Activated CD4-positive, alpha-beta T cell treated with anti-CD3 and anti-CD28 coated beads, Interleukin-2, Interleukin-6, amounts not matched to agents 100 ng/mL and 50 ng/mL, durations not matched to agents 16 hours and 8 hours (primary cell): ENCODE data around the gene FLNB.

Source experiments
- DNase-seq: peaks from one replicate; pipeline ENCODE4 v3.0.0-alpha.2; 2020

Gene FLNB

DNA sequence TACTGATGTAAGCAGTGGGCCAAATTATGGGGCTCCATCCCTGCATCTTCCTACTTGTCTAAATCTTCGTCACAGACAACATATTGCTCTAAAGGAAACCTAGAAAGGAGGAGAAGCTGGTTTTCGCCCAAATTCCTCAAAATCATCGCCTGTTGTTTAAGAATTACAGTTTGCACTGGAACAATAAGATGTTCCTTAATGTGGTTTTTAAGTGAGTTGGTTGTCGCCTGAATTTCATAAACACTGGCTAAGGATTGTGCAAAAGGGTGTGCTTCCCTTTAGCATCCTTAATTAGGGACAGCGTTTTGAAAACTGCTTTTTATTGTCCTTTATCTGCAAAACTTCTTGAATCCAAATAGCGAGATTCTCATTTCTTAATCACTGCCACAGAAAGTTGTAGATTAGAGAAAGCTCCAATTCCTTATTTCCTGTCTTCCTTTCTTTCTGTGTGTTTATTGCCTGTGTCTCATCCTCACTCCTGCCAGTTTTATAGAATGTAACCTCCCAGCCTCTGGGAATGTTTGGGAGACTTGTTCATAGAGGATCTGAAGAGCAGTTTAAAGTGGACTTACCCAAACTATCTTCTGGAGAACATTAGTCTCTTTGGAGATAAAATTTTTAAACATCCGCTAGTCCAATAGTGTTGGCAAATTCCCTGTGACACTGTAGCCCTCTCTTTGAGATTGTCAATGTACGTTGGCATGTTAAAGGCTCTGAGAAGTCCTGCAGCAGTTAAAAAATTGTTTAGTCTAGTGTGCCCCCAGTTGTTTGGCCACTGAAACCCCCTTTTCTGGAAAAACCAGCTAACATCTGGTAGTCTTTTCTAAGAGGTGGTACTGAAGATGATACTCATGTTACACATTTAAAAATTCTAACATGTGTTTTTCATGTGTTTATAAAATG is 50.4 kb downstream of the FLNB start:
- DNase-seq: no peak

- no peak for DNase-seq
Measured at GRCh38 chr3:58059349-58060321, 51.4 kb downstream of the FLNB start.

DNA sequence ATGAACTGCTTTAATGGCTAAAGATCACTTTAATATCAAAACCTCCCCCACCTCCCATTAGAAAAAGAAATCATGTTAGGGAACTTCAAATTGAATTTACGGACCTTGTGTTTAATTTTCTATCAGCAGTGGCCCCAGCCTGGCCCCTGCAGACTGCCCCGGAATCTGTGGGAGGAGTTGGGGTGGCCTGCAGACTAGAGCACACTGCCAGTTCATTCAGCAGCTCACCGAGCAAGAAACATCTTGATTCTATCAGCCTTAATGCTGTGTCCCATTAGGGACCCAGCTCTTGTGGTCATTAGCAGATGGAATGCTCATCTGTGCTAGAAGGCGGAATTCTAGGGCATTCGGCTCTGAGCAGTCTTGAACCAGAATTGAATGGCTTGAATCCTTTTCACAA is 54.2 kb downstream of the FLNB start:
- DNase-seq: no peak

DNA sequence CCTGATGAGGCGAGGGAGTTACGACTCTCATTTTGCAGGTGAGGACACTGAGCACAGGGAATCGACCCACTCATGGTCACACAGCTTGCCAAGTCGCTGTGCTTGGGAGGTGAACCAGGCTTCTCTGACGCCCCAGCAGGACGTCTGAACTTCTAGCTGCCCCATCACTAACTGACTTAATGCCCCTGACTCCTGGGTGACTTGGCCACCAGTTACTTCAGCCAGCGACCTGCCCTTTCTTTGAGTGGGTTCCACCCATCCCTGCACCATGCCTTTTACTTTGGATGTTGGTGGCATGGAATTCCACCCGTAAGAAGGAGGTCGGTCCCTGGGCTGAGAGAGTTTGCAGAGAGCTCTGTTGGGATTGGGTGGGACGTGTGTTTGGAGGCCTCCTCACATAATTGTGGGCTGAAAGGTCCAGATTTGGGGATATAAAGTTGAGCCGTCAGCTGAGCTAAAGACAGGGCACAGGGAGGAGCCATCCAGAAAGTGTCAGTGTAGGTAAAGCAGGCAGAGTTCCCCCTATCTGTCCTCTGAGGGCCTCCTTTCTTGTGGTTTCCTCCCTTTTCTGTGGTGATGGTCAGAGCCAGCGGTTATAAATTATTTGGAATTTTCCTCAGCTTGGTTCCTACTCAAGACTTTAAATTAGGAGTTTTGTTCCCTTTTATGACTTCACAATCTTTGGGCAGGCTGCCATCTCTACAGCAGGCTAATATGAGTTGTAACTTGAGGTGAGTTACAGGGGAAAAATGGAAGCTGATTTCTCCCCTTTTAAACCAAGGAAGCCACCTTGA is 55.0 kb downstream of the FLNB start:
- no peak for DNase-seq

DNA sequence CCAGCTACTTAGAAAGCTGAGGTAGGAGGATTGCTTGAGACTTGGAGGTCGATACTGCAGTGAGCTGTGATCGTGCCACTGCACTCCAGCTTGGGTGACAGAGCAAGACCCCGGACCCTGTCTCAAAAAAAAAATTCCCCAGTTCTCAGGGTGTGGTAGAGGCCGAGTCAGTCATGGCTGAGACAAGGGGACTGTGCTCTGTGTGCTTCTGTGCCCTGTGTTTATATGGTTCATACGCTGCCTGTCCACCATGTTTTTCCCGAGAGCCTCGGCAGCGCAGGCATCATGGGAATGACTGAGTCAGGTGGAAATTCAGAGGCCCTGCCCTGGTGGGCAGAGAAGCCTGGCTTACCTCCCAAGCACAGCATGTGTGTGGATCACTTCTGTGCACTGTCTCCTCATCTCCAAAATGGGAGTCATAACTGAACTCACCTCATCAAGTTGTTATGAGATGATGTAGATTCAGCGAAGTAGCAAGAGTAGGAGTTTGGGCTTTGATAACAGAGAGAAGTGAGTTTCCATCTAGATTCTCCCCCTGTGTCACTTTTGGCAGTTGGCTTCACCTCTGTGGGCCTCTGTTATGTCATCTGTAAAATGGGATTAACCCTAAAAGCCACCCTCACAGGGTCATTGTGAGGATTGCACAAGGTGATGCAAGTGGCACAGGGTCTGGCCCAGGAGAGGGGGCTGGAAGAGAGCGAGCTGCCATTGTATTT is 56.9 kb downstream of the FLNB start:
- DNase-seq: no peak

GRCh38 chr3:58065700-58066167 is 57.5 kb downstream of the FLNB start:
- no peak for DNase-seq

DNA sequence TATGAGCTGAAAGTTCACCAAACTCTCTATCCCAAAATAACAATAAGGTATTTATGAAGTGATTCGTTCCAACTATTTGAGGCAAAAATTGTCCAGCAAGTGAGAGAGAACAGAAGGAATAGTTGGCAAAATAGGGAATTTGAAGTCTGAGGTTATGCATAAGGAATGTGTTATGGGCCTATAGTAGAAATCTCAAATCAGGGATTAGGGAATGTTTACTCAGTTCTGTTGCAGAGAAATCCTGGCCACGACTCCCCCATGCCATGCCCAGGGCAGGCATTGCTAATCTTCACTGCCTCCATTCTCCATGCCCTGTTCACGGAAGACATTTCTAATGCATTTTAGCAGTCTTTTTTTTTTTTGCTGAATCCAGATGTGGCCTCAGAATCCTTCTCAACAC is 58.6 kb downstream of the FLNB start:
- no peak for DNase-seq

DNA sequence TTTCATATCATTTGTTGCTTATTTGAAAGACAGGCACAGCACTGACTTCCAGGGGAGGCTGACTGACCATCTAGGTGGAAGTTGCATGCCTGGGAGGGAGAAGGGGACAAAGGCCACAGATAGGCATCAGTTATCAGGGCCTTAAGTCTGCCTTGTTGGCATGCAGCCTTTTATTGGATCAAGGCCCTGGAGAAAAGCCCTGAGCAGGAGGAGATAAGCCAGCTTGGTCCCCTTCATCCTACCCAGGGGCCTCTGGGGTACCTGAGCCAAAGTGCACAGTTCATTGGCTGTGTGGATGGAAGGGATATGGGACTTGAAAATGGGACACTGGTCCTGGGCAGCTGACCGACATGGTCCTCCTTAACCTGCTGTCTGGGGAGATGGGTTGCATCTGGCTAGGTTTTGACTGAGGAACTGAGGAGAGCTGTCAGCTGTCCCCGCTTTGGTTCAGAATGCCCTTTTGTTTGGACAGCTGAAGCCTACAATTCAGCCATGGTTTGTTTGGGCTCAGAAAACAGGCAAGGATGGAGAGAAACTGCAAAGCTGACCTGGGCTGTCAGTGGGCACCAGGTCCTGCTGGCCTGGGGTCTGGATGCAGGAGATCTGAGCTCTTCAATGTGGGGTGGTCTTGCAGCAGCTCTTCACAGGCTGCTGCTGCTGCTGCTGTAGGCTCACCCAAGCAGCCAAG is 60.0 kb downstream of the FLNB start:
- no peak for DNase-seq

- no peak for DNase-seq
Measured at GRCh38 chr3:58071480-58071971, 63.3 kb downstream of the FLNB start.

DNA sequence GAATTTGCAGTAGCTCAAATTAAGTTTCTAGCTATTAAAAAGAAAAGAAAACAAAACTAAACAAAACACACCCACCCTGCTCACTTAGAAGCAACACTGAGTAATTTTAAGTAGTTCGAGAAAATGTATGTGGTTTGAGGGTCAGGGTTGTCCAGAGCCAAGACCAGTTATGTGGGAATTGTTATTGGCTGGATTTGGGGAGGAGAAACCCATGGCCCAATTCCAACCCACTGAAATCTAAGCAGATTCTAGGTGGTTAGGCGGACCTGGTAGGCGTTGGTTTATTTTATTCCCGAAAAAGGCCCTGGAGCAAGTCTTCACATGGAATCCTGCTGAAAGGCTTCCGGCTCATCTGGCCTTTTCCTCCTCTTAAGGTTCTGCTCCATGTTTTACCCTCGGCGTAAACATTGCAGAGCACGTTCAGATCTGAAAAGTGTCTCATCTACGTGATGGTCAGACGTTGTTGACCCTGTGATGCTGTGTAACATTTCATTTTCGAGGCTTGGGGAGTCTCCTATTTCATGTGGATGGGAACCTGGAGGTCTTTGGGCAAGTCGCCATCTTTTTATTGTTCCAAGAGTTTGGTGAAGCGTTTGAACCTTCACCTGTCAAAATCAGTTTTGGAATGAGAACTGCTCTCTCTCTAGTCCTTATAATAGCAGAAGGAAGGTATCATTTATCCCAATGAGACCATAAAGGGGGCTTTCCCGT is 64.0 kb downstream of the FLNB start:
- no peak for DNase-seq

DNA sequence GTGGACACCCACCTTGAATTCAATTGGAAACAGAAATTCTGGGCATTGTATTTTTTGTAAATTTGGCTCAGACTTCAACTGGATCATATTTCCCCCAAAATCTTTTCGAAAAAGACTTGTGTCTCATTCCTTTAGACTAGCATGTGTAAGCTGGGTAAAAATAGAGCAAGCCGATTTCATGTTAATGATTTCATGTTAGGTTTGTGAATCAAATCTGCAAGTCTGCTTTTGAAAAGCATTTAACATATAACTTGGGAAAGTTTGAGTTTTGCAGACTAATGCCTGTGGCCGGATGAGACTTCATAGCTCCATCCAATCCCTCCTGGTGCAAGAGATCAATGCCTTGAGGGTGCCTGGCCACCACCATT is 64.5 kb downstream of the FLNB start:
- no peak for DNase-seq

DNA sequence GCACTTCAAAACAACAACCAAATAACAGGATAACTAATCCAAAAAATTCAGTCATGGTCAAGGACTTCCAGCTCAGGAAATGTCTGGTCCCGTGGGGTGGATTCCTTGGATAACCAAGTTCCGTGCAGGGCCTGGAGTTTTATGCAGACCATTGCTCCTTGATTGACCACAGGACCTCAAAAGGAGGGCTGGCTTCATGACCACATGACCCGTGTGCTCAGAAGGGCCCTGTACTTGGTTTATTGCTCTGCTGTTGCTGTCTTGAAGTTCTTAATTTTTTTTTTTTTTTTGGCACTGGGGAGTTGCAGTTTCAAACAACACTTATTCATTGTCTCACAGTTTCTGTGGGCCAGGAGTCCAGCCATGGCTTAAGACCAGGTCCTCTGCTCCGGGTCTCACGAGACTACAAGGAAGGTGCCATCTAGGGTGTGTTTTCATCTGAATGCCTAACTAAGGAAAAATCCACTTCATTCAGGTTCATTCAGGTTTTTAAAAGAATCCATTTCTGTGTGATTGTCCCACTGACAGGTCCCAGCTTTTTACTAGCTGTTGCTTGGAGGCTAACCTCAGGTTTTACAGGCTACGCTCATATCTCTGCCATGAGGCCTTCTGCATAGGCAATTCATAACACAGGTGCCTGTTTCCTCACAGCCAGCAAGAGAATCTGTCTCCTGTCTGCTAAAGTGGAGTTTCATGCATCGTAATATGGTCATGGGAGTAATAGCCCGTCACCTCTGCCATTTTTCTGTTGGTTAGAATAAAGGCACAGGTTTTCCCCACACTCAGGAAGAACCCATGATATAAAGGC is 65.3 kb downstream of the FLNB start:
- DNase-seq: no peak

- no peak for DNase-seq
Measured at GRCh38 chr3:58074116-58074715, 66.0 kb downstream of the FLNB start.

DNA sequence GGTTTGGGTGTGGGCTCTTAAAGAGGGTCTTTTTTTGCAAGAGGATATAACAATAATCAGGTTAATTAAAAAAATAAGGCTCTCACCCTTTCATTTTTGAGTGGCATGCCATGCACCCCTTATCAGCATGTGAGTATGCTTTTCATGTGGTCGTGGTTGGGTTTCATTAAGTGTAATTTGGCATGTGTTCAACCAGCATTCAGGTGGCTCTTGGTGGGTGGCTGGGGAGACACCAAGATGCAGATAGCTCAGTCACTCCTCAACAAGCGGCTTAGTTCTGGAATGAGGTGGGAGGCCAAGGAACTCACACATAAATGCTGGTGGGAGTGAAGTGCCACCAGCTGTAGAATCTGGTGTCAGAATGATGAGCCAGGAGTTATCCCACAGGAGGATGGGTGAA is 66.8 kb downstream of the FLNB start:
- DNase-seq: peak; percentile 23

GRCh38 chr3:58077596-58078285 is 69.5 kb downstream of the FLNB start:
- DNase-seq: no peak

DNA sequence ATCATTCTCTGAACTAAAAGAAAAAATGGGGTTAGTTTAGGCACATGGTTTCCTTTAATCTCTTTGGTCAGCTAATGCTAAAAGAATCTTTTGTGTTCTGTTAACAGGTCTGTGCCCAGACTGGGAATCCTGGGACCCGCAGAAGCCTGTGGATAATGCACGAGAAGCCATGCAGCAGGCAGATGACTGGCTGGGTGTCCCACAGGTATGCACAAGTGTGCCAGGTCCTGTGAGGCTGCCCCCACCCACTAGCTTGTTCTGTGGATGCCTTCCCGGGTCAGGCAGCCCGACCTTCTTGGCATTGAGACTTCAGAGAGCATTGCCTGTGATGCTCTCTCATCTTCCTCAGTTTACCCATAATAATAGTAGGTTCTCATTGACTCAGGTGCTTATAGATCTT is 70.4 kb downstream of the FLNB start:
- DNase-seq: no peak

DNA sequence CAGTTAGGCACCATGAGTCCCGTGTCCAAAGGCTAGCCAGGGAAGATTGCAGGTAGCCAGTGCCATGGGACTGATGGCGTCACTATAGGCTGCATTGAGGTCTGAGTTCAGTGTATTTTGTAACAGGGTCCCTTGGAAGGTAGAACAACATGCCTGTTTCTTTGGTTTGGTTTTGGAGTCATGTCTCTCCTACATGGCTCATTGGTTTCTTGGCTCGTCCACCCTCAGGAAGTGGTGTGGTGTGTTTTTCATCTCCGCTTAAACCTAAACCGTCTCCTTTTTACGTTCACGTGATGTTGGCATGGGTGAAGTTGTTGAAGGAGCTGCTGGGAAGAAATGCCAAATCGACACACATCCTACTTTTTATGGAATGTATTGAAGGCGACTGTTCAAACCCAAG is 71.6 kb downstream of the FLNB start:
- no peak for DNase-seq

DNA sequence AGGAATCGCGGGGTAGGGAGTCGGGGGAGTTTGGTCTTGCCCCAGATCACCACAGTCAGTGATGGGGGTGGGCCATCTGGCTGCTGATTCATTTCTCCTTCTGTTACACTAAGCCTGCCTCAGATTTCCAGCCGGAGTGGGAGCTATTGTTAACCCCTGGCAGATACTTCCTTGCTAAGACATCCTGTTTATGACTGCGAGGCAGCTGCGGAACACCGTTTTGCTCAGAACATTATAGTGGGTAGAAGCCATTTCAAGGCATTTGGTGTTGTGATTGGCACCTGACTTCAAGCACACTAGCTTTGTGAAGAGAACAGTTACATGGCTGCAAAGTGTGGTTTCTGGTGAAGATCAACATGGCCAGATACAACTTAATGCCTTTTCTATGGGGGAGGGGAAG is 73.8 kb downstream of the FLNB start:
- no peak for DNase-seq

DNA sequence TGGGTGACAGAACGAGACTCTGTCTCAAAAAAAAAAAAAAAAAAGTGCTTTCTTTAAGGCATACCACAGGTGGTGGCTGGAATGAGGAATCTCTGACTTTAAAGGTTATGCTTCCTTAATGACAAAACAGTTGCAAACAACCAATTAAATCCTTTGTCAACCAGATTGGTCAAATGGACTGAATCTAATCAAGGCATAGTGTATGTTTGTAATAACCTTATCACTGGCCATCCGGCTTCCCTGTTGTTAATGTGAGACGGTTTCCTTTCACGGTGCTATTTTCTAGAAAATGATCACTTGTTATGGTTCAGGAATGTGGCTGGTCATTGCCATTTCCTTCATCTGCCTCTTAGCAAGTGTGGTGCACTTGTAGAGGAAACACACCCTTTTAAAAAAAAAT is 75.9 kb downstream of the FLNB start:
- no peak for DNase-seq
